ENCODE data around the gene AGBL4. TPM values are rescaled to one million over a fixed set of nuclear protein-coding genes. Genes with fewer than 3 reads are reported as not detected.

Gene AGBL4
- polyA plus RNA-seq, 10 donors, result 0.12 to 0.37 (median 0.22) TPM

DNA sequence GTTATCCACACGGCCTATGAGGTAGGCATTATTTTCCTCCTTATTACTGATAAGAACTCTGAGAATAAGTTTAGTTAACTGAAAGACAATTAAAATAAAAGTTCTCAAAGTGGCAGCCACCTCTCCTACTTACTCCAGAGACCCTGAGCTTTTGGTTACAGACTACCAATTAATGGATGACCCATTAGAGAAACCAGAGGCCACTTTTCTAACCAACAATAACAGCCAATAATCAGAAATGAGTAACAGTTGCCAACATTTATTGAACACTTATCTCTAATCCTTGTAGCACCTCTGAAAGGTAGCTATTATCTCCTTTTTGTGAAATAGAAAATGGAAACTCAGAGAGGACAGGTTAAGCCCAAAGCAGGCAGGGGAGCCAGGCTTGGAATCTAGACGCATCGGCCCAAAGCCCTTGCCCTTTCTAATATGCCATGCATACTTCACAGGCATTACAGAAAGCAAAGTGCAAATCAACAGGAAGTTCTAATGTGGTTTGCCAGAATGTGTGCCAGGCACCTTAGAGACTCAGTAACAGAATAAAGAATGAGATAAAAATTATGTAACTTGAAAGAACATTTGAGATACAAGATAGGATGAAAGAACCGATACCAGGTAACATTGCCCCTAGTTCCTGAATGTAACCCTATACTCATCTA lies 1297.1 kb downstream of the AGBL4 start:
- no peak for DNase-seq

GRCh38 chr1:48726139-48726538 lies 1297.6 kb downstream of the AGBL4 start:
- DNase-seq, result no peak

- DNase-seq, result no peak
These were observed 1298.3 kb downstream of the AGBL4 start for GRCh38 chr1:48725341-48726046.

GRCh38 chr1:48720929-48721328 lies 1302.8 kb downstream of the AGBL4 start:
- DNase-seq, result no peak

DNA sequence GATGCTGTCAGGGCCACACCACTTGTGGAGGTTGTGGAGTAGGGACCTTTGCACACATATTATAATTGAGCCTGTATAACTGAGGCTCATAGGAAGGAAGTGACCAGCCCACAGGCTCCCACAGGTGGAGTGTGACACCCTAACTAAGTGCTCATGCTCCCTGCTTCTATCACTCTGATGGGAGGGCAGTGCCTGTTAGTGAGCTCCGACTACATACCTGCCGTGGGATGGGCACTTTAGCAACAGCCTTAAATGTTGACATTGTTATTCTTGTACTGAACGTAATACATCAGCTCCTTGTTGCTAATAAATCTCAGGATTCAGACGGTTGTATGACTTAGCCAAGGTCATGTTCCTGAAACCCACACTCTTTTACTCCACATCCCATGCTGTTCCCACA lies 1305.0 kb downstream of the AGBL4 start:
- DNase-seq, result no peak

GRCh38 chr1:48718116-48718630 lies 1305.6 kb downstream of the AGBL4 start:
- DNase-seq, result peak in 1 of 3 donors; percentile 15

GRCh38 chr1:48717082-48717481 lies 1306.7 kb downstream of the AGBL4 start:
- DNase-seq, result no peak

DNA sequence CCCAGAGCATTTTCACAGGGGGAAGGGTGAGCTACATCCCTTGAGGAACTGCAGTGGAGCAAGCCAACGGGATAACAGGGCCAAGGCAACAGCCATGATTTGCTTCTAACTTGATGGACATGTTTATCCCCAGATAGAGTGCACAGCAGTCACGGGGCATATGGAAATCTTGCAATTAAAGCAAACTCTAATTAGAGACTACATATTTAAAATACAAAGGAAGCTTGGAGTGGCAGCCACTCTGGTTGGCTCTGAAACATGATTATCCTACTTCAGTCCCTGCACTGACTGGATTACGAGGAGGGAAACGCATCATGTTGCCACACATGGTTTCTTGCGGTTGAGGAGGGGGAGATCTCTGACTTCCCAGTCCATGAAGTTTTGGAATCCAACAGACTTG lies 1307.8 kb downstream of the AGBL4 start:
- DNase-seq, result no peak

- DNase-seq, result no peak
These were observed 1312.8 kb downstream of the AGBL4 start for GRCh38 chr1:48710915-48711314.

DNA sequence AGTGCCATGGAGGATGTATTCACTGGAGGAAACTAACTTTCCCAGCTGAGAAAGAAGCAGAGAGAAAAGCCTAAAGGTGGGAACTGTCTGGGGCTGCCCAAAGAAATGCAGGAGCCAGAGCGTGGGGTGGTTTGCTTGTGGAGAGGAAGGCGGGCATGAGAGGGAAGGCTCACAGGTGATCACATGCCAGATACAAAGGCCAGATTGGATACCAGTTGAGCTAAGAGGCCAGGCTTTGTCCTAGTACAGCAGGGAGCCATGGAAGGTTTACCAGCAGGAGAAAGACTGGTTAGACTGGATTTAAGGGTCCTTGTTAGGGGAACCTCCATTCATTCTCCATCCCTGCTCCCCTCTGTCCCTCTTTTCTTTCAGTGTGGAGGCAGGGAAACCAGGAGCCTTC lies 1313.4 kb downstream of the AGBL4 start:
- DNase-seq, result no peak

GRCh38 chr1:48704736-48705135 lies 1319.0 kb downstream of the AGBL4 start:
- DNase-seq, result no peak

GRCh38 chr1:48701445-48701844 lies 1322.3 kb downstream of the AGBL4 start:
- no peak for DNase-seq

GRCh38 chr1:48697066-48697707 lies 1326.6 kb downstream of the AGBL4 start:
- peak; percentile 6 to 54 (median 27) for DNase-seq

DNA sequence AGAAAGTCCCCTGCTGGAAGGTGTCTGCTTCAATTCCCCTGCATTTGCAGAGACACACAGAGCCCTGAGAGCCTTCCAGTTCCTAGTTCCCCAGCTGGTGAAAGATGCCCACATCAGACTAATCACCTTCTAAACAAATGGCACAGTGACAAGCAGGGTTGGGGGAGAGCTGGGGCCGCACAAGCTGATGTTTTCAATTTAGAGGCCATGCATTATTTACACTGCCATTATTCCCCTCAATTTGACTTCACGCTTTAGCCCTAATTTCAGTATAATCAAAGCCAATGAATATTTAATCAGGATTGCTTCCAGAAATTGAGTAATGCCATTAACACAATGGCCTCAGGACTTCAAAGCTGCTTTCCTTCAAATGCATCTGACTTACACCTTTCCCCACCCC lies 1328.6 kb downstream of the AGBL4 start:
- no peak for DNase-seq

GRCh38 chr1:48693674-48694320 lies 1330.0 kb downstream of the AGBL4 start:
- no peak for DNase-seq

DNA sequence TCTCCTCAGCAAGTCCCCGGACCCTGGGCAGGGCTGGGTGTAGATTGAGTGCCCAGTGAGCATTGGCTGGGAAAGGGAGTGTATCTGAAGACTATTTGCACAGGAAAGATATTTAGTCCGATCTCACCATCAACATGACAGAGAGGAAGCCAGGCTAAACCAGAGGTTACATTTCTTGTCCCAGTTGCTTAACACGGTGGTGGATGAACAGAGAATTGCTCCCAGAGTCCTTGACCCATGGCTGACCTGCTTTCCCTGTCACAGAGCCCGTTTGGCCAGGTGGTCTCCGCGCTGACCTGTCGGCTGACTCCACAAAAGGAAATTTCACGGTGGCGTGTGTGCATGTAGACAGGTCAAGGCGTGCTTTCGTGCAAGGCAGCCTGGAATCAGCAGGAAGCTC lies 1330.6 kb downstream of the AGBL4 start:
- no peak for DNase-seq

GRCh38 chr1:48692235-48692634 lies 1331.5 kb downstream of the AGBL4 start:
- no peak for DNase-seq

- DNase-seq, result no peak
These were observed 1332.2 kb downstream of the AGBL4 start for GRCh38 chr1:48691429-48692001.

- DNase-seq, result no peak
These were observed 1335.5 kb downstream of the AGBL4 start for GRCh38 chr1:48688102-48688760.

- DNase-seq, result peak in 1 of 3 donors; percentile 14
These were observed 1336.3 kb downstream of the AGBL4 start for GRCh38 chr1:48687282-48688045.

DNA sequence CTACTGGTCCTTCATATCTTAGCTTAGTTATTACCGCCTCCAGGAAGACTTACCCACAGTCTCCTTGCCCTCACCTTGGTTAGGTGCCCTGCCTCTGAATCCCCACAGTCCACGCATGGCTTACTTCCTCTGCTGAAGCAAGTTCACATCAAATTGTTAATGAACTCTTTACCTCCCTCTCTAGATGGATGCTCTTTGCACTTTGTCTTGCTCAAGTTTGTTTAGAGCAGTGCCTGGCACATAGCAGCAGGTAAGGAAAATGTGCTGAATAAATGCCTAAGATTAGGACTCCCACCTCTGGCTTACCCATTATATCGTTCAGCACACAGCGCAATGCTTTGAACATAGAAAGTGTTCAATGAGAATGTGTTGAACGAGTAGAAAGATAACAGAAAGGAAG lies 1337.6 kb downstream of the AGBL4 start:
- DNase-seq, result no peak

Measured in muscle of back (tissue), 11 donors.